ENCODE measurements around the gene RIPK3.

The RIPK3 gene

GRCh38 chr14:24314377-24315193 lies 25.2 kb downstream of the RIPK3 start:
- FAIRE-seq (no peak), DNase-seq (ENCODE audit: insufficient read length) (no peak)
- TF ChIP-seq TAF1 (IDR thresholded peaks at IDR 0.05; ENCODE audit: borderline replicate concordance, low read depth, low read length) (no peak), POLR2A (IDR thresholded peaks at IDR 0.05; ENCODE audit: low read depth, low read length) (no peak), POLR2AphosphoS5 (IDR thresholded peaks at IDR 0.05; ENCODE audit: low read depth, low read length) (no peak)

- DNase-seq (ENCODE audit: insufficient read length) (no peak), FAIRE-seq (no peak)
- TF ChIP-seq TAF1 (IDR thresholded peaks at IDR 0.05; ENCODE audit: borderline replicate concordance, low read depth, low read length) (no peak), POLR2AphosphoS5 (IDR thresholded peaks at IDR 0.05; ENCODE audit: low read depth, low read length) (no peak), POLR2A (IDR thresholded peaks at IDR 0.05; ENCODE audit: low read depth, low read length) (no peak)
These were observed 25.9 kb downstream of the RIPK3 start for GRCh38 chr14:24313913-24314312.

GRCh38 chr14:24312736-24313507 lies 26.9 kb downstream of the RIPK3 start:
- FAIRE-seq (no peak), DNase-seq (ENCODE audit: insufficient read length) (no peak)
- no peak for TF ChIP-seq TAF1 (IDR thresholded peaks at IDR 0.05; ENCODE audit: borderline replicate concordance, low read depth, low read length)
- TF ChIP-seq POLR2A (IDR thresholded peaks at IDR 0.05; ENCODE audit: low read depth, low read length): no peak
- 0 out of 2 replicates have a peak, but pooled peaks have one; percentile 24 for TF ChIP-seq POLR2AphosphoS5 (IDR thresholded peaks at IDR 0.05; ENCODE audit: low read depth, low read length)

GRCh38 chr14:24311837-24312615 lies 27.8 kb downstream of the RIPK3 start:
- TF ChIP-seq POLR2A (IDR thresholded peaks at IDR 0.05; ENCODE audit: low read depth, low read length) (no peak), POLR2AphosphoS5 (IDR thresholded peaks at IDR 0.05; ENCODE audit: low read depth, low read length) (no peak), TAF1 (IDR thresholded peaks at IDR 0.05; ENCODE audit: borderline replicate concordance, low read depth, low read length) (no peak)
- FAIRE-seq (no peak), DNase-seq (ENCODE audit: insufficient read length) (no peak)

- TF ChIP-seq TAF1 (IDR thresholded peaks at IDR 0.05; ENCODE audit: borderline replicate concordance, low read depth, low read length) (no peak), POLR2A (IDR thresholded peaks at IDR 0.05; ENCODE audit: low read depth, low read length) (peak; percentile 11), POLR2AphosphoS5 (IDR thresholded peaks at IDR 0.05; ENCODE audit: low read depth, low read length) (peak; percentile 56; the same call in 1 of the 2 replicates)
- peak; percentile 93 for FAIRE-seq
- DNase-seq (ENCODE audit: insufficient read length): peak; percentile 65
These were observed 28.9 kb downstream of the RIPK3 start, which contains the start of gene LTB4R for GRCh38 chr14:24310646-24311604. Gene LTB4R (plus strand): TSS chr14:24311502. CDS start chr14:24315652, 4,150 bp downstream.

GRCh38 chr14:24310265-24310645 lies 29.5 kb downstream of the RIPK3 start:
- DNase-seq (ENCODE audit: insufficient read length) (no peak), FAIRE-seq (no peak)
- TF ChIP-seq POLR2AphosphoS5 (IDR thresholded peaks at IDR 0.05; ENCODE audit: low read depth, low read length): no peak
- no peak for TF ChIP-seq POLR2A (IDR thresholded peaks at IDR 0.05; ENCODE audit: low read depth, low read length)
- TF ChIP-seq TAF1 (IDR thresholded peaks at IDR 0.05; ENCODE audit: borderline replicate concordance, low read depth, low read length): no peak

- TF ChIP-seq POLR2AphosphoS5 (IDR thresholded peaks at IDR 0.05; ENCODE audit: low read depth, low read length) (no peak), TAF1 (IDR thresholded peaks at IDR 0.05; ENCODE audit: borderline replicate concordance, low read depth, low read length) (no peak), POLR2A (IDR thresholded peaks at IDR 0.05; ENCODE audit: low read depth, low read length) (no peak; the same call in 1 of the 2 replicates)
- DNase-seq (ENCODE audit: insufficient read length) (no peak), FAIRE-seq (no peak)
These were observed 30.1 kb downstream of the RIPK3 start, which contains the start of gene LTB4R2 for GRCh38 chr14:24309538-24310264. Gene LTB4R2 (plus strand): TSS chr14:24310140. CDS start chr14:24310665, 525 bp downstream.

- TF ChIP-seq POLR2A (IDR thresholded peaks at IDR 0.05; ENCODE audit: low read depth, low read length): no peak
- no peak for TF ChIP-seq TAF1 (IDR thresholded peaks at IDR 0.05; ENCODE audit: borderline replicate concordance, low read depth, low read length)
- peak; percentile 29; the same call in 1 of the 2 replicates for TF ChIP-seq POLR2AphosphoS5 (IDR thresholded peaks at IDR 0.05; ENCODE audit: low read depth, low read length)
- DNase-seq (ENCODE audit: insufficient read length): no peak
- no peak for FAIRE-seq
These were observed 31.3 kb downstream of the RIPK3 start for GRCh38 chr14:24308342-24309124.
